ENCODE results near the gene PARP11.

The PARP11 gene, protein sequence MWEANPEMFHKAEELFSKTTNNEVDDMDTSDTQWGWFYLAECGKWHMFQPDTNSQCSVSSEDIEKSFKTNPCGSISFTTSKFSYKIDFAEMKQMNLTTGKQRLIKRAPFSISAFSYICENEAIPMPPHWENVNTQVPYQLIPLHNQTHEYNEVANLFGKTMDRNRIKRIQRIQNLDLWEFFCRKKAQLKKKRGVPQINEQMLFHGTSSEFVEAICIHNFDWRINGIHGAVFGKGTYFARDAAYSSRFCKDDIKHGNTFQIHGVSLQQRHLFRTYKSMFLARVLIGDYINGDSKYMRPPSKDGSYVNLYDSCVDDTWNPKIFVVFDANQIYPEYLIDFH

DNA sequence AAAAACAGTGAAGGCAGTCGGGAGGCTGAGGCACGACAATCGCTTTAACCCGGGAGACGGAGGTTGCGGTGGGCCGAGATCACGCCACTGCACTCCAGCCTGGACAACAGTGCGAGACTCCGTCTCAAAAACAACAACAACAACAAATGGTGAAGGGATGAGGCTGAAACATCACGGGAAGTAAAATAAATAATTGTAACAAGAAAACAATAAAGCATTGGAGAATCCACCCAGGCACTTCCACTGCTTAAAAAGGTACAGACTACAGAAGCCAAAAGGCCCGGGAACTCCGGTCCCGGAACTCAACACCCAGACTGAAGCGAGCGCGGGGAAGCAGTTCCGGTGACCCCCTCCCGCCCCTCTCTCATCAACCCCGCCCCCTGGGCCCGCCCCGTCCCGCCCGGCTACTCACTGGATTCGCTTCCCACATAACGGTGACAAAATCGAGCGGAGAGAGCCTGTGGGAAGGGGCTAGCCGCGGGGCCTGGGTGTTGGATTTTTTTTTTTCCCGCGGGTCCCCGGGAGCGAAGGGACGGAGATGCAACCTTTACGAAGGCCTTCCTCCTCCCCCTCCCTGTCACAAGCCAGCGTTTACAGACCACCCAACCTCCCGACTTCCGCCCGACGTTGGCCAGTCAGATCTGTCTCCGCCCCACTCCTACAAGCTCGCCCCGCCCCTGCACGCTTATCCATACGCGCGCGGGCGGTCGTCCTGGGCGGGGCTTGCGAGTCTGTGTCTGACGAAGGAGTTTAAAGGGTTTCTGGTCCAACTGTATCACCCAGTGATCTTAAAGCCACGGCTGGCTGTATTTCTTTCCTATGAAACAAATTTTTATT is at the start of gene PARP11:
PARP11 (minus strand) TSS at position 600 of the 837 bp plus-strand sequence; CDS start at position 430, 170 bp downstream.
- peak; percentile 96 for DNase-seq

DNA sequence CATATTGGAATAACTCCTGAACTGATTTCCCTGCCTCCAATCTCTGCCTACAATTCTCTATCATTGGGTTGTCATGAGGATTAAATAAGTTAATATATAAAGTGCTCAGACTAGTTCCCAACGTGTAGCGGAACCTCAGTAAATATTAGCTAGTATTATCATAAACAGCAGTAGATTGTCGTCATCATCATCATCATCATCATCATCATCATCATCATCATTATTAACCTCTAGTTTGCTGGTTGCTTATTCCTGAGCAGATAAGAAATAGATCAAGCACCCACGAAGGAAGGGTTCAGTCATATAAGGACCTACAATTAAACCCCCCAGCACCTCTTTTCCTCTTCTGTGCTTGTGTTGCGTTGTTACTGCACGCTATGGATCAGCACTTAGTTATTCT is 48.8 kb upstream of the PARP11 start:
- DNase-seq = no peak

DNA sequence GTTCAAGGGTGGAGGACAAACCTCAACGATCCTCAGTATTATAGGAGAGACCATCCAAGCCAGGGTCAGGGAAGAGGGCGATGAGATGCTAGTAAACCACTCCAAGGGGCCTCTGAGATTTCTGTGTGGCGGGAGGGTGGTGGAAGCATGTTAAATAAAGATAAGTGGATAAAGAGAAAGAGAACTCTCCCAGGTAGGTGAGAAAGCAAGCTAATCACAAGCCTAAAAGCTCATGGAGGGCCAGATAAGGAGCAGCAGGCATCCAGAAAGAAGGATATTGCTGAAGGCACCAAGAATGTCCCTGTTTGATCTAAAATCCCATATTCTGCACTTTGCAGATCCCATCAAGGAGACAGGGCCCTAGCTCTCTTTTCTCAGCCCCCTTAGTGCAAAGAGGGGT is 48.3 kb upstream of the PARP11 start:
- no peak for DNase-seq

DNA sequence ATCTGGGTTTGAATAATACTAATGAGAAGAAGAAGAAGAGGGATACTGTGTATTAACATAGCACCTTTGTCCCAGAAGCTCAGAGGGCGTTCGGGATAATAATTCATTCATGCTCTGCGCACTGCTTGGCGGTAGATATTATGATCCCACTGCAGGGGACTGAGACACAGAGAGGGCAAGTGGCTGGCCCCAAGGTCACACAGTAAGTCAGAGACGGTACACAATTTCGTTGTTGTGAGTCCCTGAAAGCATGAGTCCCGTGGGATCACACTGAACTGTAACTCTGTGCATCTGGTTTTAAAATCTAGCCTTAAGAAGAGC is 47.9 kb upstream of the PARP11 start:
- no peak for DNase-seq

DNA sequence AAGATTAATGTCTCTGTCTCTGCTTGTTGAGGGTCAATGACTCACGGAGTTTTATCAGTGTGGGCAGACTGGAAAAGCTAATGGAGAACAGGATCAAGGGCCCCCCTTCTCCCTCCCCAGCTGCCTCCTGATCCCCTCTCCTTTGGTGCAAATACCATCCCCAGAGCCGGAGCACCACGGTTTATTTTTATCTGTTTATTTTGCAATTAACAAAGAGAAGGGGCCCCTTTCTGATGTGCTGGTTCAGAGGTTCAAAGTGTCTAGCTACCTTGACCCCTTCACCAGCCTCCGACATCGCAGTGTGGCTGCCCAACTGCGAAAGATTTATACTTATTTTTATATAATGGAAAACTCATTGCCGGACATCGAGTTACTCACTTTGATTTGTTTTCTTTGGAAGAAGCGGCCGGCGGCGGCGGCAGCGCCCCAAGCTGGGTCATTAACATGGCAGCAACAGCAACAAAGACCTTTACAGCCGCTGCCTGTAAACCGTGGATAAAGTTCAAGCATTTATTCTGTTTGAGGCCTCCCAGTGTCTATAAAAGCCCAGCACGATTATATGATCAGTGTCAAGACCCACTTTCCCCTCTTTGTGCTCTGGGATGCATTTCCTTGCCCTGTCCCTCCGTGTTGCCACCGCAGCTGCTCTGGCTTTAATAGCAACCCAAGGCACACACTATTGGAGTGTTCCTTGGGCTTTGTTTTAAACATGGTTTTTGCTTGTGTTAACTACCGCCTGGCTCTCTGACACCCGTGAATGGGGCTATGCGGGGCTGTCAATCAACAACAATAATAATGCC is 47.4 kb upstream of the PARP11 start:
- DNase-seq = no peak

DNA sequence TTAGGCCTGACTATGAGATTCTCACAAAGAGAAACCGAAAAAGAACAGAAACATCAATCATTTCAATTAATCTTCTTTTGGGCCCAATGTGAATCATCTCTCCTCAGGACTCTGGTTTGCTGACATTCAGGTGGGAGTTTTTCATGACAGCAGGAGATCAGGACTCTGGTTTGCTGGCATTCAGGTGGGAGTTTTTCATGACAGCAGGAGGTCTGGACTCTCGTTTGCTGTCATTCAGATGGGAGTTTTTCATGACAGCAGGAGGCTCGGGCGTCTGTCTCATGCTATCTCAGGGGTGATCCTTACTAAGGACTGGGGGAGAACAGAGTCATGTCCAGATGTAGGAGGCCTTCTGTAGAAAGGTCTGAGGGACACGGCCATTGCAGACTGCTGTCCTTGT is 40.1 kb upstream of the PARP11 start:
- DNase-seq = no peak

DNA sequence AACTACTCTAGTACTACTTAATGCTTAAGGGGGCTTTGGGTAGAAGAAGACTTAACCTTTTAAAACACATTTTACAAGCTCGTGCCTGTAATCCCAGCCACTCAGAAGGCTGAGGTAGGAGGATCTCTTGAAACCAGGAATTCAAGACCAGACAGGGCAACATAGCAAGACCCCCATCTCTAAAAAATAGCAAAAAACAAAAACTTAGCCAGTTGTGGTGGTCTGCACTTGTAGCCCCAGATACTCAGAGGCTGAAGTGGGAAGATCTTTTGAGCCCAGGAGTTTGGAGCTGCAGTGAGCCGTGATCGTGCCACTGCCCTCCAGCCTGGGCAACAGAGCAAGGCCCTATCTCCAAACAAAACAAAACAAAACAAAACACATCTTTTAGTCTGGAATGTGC is 39.7 kb upstream of the PARP11 start:
- no peak for DNase-seq

DNA sequence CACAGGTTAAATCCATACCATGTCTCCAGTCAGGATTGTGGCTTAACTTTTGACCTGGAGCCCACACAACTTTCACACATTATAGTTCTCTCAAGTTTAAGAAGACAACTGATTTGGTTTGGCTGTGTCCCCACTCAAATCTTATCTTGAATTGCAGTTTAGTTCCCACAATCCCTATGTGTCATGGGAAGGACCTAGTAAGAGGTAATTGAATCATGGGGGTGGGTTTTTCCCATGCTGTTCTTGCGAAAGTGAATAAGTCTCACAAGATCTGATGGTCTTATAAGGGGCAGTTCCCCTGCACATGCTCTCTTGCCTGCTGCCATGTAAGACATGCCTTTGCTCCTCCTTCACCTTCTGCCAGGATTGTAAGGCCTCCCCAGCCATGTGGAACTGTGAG is 38.2 kb upstream of the PARP11 start:
- DNase-seq = no peak

DNA sequence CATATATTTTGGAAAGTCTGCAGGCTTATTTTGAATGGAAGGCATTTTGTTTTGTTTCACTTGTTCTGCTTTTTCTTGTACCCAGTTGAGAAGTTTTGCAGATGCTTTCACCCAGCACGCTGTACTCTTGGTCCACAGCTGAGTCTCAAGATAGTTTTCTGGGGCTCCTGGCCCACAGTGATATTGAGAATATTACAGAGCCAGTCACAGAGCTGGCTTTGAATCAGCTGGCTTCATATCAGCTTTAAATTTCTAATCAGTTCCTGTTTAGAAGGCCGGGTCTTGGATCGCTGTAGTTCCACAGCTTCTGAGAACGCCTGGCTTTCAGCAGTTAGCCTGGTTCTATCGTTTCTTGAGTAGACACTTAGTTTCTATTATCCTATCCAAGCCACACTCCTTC is 32.5 kb upstream of the PARP11 start:
- no peak for DNase-seq

DNA sequence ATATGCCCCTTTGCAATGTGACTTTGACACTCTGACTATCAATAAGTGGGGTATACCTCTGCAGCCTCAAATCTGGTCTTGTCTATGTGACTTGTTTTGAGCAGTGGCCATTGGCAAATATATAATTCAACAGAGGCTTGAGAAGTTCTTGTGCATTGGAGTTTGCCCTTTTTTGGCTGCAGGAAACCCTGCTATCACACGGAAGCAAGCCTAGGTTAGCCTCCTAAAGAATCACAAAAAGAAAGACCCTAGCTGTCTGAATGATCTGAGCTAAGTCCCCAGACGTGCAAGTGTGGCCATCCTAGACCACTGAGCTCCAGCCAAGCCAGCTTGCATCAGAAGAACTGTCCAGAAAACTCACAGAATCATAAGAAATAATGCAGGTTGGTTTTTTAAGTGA is 31.8 kb upstream of the PARP11 start:
- DNase-seq = no peak

DNA sequence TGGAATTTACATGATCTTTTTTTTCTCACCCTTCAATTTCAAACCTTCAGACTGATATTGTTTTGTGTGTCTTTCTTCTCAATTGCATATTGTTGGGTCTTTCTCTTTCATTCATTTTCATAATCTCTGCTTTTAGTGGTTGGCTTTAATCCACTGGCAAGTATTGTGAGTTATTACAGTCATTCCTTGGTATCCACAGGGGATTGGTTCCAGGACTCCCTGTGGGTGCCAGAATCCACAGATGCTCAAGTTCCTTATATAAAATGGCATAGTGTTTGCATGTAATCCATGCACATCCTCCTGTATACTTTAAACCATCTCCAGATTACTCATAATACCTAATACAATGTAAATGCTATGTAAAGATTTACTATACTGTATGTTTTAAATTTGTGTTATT is 29.7 kb upstream of the PARP11 start:
- DNase-seq = no peak

DNA sequence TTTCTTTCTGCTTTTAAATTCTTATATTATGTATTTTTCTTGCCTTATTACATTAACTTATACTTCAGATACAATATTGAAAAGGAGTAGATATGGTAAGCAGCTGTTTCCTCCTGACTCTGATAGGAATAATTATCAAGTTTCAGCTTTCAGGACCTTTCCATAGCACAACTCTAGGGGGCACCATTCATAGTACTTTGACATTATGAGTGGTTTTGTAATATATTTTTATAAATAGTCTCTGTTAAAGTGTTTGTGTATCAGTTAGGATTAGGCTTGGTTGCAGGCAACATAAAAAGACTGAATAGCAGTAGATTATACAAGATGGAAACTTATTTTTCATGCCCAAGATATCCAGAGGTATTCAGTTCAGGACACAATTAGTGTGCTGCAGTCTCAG is 27.9 kb upstream of the PARP11 start:
- DNase-seq = no peak

DNA sequence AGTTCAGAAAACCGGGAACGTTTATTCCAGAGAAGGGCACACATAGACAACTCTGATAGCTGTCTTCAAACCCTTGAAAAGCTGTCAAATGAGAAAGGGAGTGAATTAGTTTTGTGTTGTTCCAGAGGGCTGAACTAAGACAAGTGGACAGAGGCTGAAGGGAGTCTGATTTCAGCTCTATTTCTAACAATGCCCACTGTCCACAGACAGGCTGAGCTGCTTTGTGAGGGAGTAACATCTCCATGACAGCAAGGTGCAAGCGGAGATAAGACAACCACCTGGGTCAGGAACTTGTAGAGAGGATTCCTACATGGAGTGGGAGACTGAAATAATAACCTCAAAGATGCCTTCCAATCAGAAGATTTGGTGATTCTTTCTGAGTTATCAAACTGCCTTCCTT is 25.6 kb upstream of the PARP11 start:
- no peak for DNase-seq

DNA sequence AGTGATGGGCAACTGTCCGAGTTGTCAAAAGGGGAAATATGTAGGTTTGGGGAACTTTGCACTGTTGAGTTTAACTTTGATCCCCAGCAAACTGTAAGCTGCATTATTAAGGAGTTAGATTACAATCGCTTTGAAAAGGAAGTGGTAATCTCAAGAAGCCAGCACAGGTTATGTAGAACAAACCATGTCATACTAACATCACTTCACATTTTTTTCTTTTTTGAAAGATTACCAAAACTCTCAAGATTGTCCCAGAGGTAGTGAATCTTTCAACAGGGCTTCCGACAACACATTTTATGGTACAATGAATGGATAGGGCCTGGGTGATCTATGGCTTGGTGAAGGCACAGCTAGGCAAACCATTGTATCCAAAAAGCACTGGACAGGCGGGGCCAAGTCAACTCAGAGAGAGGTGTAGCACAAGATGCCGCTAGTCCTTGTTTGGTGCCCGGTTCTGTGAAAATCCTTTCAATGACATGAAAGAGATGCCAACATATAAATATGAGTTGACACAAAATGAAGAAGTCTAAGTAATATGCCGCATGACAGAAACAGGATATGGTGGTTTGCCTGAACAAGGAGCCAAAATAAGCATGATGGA is 24.3 kb upstream of the PARP11 start:
- DNase-seq = no peak

DNA sequence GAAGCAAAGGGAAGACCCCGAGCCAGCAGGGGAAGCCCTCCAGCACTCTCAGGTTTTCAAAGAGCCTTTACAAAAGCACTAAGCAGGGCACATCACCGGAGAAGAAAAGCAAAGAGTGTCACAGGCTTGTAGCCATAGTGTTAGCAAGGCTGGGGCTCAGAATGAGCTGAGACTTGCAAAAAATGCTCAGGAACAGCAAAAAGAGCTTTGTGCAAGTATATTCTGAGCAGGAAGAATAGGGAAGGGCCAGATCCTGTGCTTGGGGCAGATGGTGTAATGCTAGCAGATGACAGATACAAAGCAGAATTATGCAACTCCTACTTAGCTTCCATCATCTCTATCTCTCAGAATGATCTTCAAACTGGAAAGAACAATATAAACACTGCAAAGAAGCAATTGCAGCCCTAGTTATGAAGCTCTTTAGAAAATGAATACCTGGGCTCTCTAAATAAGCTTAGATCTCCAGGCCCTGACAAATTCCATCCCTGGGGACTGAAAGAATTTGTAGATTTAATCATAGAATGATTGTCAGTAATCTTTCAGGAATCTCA is 23.7 kb upstream of the PARP11 start:
- DNase-seq = no peak

DNA sequence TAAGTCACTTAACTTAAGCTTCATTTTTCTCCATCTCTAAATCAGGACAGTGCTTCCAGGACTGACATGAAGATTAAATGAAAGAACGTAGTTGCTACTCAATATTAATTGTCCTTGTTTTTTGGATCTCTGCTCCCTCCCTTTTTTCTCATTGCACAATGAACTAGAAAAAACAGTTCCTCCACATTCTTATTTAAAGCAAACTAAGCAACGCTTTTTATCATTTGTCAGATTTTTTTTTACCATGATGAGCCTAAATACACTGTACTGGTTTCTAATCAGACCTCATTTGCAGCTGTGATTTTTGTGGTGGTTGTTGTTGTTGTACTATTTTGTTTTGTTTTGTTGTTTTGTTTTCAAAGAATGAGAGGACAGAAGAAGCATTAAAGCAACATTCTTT is 23.2 kb upstream of the PARP11 start:
- no peak for DNase-seq

DNA sequence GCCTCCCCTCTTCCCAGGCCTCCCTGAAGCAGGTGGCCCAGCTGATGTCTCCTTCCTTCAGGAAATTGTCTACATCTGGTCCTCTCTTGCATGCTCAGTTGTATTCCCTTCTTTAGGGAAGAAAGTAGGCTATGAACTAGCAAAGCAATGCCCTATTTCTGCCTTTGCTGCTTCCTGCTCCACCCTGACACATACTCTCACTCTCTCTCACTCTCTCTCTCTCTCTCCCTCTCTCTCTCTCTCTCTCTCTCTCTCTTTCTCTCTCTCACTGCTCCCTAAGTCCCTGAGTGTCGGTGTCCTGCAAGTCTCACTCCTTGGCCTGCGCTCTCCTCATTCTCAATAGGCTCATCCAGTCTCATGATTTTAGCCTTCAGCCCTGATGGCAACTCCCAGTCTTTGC is 19.4 kb upstream of the PARP11 start:
- no peak for DNase-seq

DNA sequence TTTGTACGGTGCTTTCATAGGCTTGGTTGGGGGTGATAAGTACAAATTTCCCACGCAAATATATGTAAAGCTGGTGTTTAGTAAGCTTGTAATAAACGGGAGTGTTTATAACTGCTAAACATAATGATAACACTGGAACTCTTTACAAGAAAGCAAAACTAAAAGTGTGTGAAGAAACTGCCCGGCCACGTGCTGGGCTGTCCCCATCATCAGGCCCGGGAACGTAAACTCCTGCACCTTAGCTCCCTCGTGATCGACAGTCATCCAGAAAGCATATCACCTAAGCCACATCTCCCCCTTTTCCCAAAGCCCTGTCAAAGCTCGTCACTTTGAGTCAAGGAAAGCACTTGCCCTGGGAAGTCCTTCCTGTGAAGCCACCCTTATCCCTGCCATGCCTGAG is 18.0 kb upstream of the PARP11 start:
- DNase-seq = no peak

DNA sequence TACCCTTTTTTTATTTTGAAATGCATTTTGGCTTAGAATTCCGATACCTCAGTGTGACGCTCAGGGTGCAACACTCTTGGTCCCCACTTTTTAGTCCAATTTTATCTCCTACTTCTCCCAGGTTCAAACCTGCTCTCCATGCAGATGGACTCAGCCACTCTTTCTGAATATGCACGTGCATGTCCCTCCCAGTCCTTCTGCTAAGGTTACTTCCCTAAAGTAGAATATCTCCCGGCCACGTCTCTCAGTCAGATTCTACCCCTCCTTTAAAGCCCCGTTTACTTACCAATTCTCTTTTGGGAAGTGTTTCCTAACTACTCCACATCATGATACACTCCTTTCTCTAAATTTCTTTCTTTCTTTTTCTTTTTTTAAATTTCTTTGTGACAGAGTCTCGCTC is 15.5 kb upstream of the PARP11 start:
- no peak for DNase-seq

DNA sequence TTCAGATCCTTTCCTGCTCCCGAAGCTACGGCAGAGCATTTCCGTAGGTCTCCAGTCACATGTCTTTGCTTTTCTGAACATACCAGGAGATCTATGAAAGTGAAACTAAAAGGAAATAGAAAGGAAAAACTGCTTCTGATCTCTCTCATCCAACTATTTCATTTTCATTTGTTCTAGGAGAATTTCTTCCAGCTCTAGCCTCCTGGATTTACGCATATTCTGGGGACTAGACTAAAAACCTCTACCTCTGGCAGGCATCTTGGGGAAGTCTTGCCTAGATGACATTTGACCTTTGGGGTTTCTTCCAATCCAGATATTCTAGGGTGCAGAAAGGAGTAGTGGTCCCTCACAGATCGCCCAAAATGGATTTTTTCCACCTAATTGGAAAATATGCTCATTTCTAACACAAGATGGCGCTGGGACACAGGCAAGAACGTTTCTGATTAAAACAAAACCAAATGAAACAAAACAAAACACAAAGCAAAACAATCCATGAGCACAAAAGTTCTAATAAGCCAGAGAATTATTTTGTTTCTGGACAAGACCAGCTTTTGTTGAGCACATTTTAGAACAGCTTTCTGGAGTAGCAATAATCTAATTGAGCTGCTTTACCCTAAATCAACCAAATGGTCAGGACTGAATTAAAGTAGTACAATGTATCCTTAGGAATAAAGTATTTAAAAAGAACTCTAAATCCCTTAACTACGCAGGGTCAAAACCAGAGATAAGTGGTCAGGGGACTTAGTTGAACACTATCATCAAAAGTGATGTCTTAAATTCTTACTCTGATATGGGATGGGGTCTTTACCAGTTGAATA is 12.3 kb upstream of the PARP11 start:
- peak; percentile 33 for DNase-seq

DNA sequence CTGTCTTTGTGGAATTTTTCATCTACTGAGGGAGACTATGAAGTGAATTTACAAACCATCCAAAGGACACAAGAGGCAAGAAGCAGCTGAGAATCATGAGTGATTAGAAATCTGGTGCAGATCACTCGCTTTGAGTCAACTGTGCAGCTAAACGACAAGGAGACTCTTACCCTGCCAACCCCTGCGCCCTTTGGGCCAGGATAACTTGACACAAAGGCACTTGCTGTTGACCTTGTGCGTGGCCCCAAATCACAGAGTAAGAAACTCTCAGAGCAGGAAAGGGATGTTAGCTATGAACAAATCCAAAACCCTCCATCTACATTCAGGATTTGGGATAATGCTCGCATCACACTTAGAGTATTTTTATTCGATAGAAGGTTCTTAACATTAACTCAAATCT is 11.5 kb upstream of the PARP11 start:
- no peak for DNase-seq

DNA sequence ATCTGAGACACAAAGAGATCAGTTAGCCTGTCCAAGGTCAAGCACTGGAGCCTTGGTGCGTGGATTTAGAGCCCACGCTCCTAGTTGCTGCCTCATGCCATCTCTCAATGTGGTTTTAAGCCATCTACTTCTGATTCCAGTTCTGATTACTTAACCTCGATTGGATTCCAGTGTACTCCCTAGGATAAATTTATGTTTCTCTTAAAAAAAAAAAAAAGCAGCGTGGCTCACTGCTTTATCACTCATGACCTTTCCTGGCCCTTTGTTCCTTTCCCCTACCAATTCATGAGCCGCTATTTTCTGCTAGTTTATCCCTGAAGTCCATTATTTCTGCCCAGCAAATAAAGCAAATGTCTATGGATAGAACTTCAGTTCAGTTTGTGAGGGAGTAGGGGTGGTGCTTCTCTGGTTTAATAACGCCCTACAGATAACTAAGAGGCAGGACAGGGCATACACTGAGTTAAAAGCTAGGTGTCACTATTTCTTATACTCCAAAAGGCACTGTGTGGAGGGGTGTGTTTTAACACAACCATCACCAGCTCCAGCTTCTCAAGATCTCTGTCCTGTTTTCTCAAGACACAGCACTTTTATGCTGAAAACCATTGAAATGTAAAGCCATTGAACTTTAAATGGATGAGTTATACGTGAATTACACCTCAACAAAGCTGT is 9.8 kb upstream of the PARP11 start:
- DNase-seq = peak; percentile 4
